Esophagus muscularis mucosa (tissue), 4 donors: ENCODE data around the gene TMEM41B. TPM values are rescaled to one million over a fixed set of nuclear protein-coding genes. Genes with fewer than 3 reads are reported as not detected.
"Not testable (repeated sequence)": the region's sequence is repeated elsewhere in the genome, so short reads cannot be mapped to it uniquely, and the experiment has no call there.

Experiments
- DNase-seq: peaks from one replicate; pipeline ENCODE4 v3.0.0-alpha.2; 2017; ENCODE audit errors: extremely low spot score
- H3K27ac ChIP-seq, 4 donors: fragments of 200-600 bp; sonication (generic); replicated peaks in 1 of 4; 1 replicate in 3 of 4; 2 replicates in 1 of 4; pipeline ENCODE4 v1.5.1; 2016 to 2019; ENCODE audit warnings: mild to moderate bottlenecking in 1 of 4
- H3K27me3 ChIP-seq, 4 donors: fragments of 200-600 bp; sonication (generic); one replicate each; pipeline versions ENCODE4 v1.5.1 to v1.6.0; 2016 to 2019
- H3K36me3 ChIP-seq, 4 donors: fragments of 200-600 bp; sonication (generic); one replicate each; pipeline ENCODE4 v1.5.1; 2016 to 2019
- H3K4me1 ChIP-seq, 4 donors: fragments of 200-600 bp; sonication (generic); one replicate each; pipeline ENCODE4 v1.5.1; 2016 to 2019
- H3K4me3 ChIP-seq, 4 donors: fragments of 200-600 bp; sonication (generic); 1 replicate in 2 of 4; 2 replicates in 2 of 4; pipeline ENCODE4 v1.5.1; 2016 to 2019; ENCODE audit warnings: mild to moderate bottlenecking in 4 of 4, moderate library complexity in 1 of 4
- H3K9me3 ChIP-seq, 4 donors: fragments of 200-600 bp; sonication (generic); 1 replicate in 3 of 4; 2 replicates in 1 of 4; pipeline ENCODE4 v1.5.1; 2016 to 2019
- EP300 ChIP-seq: sonication (generic); formaldehyde crosslinking; IDR thresholded peaks from one replicate; pipeline ENCODE4 v1.6.1; 2017; ENCODE audit warnings: antibody characterized with exemption
- POLR2A ChIP-seq: fragments of 450-650 bp; IDR thresholded peaks from one replicate; pipeline ENCODE4 v1.6.1; 2017; ENCODE audit warnings: antibody characterized with exemption, moderate library complexity, mild to moderate bottlenecking, low read depth
- POLR2AphosphoS5 ChIP-seq, 2 donors: sonication (generic); formaldehyde crosslinking; IDR thresholded peaks; one replicate each; pipeline ENCODE4 v1.6.1; 2017; ENCODE audit warnings: antibody characterized with exemption in 2 of 2
- WGBS: methylation state at CpG from one replicate; pipeline ENCODE4 v1.1.5; 2018; 5-methylcytosine and 5-hydroxymethylcytosine counted together
- intact Hi-C: fragments of 100-400 bp; cut with DNase I; formaldehyde crosslinking; loops from one replicate; pipeline ENCODE4 v1.15.1; 2023
- total RNA-seq, 4 donors: library from RNA; depleted of rRNA; stranded (reverse); fragments of >200 nt; gene quantifications; one replicate each; pipeline versions ENCODE4 v1.1.0 to v1.2.1, GENCODE V29; 2016
- TF ChIP-seq, protein P1 (sequence below), 3 experiments: fragments of 200-600 bp in 2 of 3; fragments of 450-650 bp in 1 of 3; sonication (generic) in 2 of 3; IDR thresholded peaks; one replicate each; pipeline ENCODE4 v1.5.1; 2017 to 2019; ENCODE audit warnings: antibody characterized with exemption in 3 of 3, mild to moderate bottlenecking in 2 of 3, moderate library complexity in 1 of 3

TMEM41B gene
- total RNA-seq, 4 donors from 2014 or later: 13.3 to 21.1 (median 17.4) TPM

DNA sequence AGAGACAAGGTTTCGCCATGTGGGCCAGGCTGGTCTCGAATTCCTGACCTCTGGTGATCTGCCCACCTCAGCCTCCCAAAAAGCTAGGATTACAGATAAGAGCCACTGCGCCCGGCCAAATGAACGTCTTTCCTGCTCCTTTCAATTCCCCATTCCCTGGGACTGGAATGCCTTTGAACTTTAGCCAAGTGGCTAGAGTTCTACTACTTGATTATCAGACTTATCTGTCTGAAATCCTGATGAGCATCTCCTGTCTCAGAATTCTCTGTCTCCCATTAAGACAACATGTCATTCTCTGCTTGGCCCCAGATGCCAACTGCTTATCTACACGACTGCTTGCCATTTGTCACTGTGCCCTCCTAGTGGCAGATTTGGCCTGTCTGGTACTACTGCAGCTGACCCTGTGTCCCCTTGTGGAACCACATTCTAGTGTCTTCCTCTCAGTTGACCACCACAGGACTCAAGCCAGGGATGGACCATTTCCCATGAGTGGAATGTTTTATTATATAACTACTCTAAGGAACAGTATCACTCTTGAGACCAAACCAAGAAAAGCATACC, 37.0 kb upstream of the TMEM41B start:
- Histone ChIP-seq H3K27me3 (peaks cover 0 to 8% (median 0%) of the 10 kb centered on the region in 4 donors), H3K36me3 (no peaks in the 10 kb centered on the region), H3K27ac (no peak overlapping the region), H3K4me1 (no peaks in the 10 kb centered on the region), H3K4me3 (no peak overlapping the region), H3K9me3 (no peaks in the 10 kb centered on the region)
- TF ChIP-seq EP300: no peak
- TF ChIP-seq POLR2AphosphoS5 (IDR thresholded peaks at IDR 0.05): no peak
- TF ChIP-seq, protein P1, sequence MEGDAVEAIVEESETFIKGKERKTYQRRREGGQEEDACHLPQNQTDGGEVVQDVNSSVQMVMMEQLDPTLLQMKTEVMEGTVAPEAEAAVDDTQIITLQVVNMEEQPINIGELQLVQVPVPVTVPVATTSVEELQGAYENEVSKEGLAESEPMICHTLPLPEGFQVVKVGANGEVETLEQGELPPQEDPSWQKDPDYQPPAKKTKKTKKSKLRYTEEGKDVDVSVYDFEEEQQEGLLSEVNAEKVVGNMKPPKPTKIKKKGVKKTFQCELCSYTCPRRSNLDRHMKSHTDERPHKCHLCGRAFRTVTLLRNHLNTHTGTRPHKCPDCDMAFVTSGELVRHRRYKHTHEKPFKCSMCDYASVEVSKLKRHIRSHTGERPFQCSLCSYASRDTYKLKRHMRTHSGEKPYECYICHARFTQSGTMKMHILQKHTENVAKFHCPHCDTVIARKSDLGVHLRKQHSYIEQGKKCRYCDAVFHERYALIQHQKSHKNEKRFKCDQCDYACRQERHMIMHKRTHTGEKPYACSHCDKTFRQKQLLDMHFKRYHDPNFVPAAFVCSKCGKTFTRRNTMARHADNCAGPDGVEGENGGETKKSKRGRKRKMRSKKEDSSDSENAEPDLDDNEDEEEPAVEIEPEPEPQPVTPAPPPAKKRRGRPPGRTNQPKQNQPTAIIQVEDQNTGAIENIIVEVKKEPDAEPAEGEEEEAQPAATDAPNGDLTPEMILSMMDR (IDR thresholded peaks at IDR 0.05): no peak
- no peak for TF ChIP-seq POLR2A
- DNase-seq: no peak
- WGBS: 86% methylated on average over 6 of the region's 6 CpGs
- intact Hi-C loops: no loop called here

DNA sequence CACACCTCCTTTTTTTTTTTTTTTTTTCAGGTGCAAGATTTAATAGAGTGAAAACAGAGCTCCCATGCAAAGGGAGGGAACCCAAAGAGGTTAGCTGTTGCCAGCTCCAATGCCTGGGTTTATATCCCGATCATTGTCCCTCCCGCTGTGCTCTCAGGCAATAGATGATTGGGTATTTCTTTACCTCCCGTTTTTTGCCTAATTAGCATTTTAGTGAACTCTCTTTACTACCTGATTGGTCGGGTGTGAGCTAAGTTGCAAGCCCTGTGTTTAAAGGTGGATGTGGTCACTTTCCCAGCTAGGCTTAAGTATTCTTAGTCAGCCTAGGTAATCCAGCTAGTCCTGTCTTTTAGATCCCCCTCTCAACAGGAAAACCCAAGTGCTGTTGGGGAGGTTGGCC, 33.4 kb upstream of the TMEM41B start:
- DNase-seq, intact Hi-C loops, H3K4me1 ChIP-seq, H3K4me3 ChIP-seq, H3K27me3 ChIP-seq, H3K36me3 ChIP-seq, H3K27ac ChIP-seq, H3K9me3 ChIP-seq: not testable (repeated sequence)
- whole genome bisulfite sequencing: 79% methylated on average over 4 of the region's 4 CpGs

DNA sequence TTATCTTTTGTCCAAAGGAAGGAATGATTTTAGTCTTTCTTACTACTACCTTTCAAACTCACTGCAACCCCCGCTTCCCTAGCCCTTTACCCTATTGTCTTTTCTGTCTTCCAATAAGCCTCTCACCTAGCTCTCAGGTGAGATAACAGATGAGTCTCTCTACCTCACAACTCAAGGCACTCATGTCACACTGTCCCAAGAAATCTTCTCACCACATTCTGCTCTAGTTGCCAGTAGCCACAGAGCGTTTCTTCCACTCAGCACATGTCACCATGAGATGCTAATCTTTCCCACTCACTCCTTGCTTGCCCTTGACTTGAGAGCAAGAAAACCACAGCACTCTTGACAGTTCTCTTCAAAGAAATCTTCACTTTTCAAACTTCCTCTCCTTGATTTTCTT, 32.7 kb upstream of the TMEM41B start:
- intact Hi-C loops: no loop called here
- Histone ChIP-seq H3K36me3 (no peaks in the 10 kb centered on the region), H3K27me3 (peaks cover 0 to 8% (median 0%) of the 10 kb centered on the region in 4 donors), H3K4me3 (no peak overlapping the region), H3K27ac (no peak overlapping the region), H3K9me3 (no peaks in the 10 kb centered on the region), H3K4me1 (no peaks in the 10 kb centered on the region)
- TF ChIP-seq EP300 (no peak), POLR2AphosphoS5 (IDR thresholded peaks at IDR 0.05) (no peak), POLR2A (no peak)
- TF ChIP-seq, protein P1 (IDR thresholded peaks at IDR 0.05): no peak
- 81% methylated on average over 2 of the region's 2 CpGs for WGBS
- no peak for DNase-seq

DNA sequence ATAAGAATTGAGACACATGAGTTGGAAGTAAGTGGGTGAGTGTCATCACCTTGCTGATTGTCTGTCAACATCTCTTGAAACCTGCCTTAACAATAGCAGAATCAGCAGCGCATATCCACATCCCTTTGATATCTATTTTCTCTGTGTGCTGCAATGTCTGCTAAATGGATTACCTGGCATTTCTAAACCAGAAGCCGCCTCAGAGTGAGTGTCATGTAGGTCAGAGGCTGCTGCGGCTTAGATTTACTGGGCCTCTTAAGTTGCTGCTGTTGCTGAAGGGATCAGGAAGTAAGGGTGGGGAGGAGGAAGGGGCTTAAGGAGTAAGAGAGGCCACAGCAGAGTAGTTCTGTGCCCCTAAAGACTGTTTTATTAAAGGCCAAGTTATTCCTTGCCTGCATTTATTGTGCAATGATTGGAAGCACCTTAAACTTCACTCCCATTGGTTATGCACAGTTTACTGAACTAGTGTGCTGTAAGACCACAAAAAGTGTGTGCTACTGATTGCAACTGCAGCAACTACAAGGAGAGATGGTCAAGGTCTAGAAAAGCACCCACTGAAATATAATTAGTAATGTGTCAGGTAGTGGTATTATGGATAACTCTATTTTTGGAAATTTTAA, 29.8 kb upstream of the TMEM41B start:
- H3K27me3 ChIP-seq: no peaks in the 10 kb centered on the region
- WGBS: 62% methylated on average over 3 of the region's 3 CpGs
- H3K27ac ChIP-seq: no peak overlapping the region
- no peaks in the 10 kb centered on the region for H3K9me3 ChIP-seq
- no peak overlapping the region for H3K4me3 ChIP-seq
- no peaks in the 10 kb centered on the region for H3K4me1 ChIP-seq
- no peaks in the 10 kb centered on the region for H3K36me3 ChIP-seq
- intact Hi-C loops: no loop called here
- no peak for TF ChIP-seq POLR2AphosphoS5 (IDR thresholded peaks at IDR 0.05)
- TF ChIP-seq, protein P1 (IDR thresholded peaks at IDR 0.05): no peak
- TF ChIP-seq EP300: no peak
- TF ChIP-seq POLR2A: no peak
- no peak for DNase-seq

DNA sequence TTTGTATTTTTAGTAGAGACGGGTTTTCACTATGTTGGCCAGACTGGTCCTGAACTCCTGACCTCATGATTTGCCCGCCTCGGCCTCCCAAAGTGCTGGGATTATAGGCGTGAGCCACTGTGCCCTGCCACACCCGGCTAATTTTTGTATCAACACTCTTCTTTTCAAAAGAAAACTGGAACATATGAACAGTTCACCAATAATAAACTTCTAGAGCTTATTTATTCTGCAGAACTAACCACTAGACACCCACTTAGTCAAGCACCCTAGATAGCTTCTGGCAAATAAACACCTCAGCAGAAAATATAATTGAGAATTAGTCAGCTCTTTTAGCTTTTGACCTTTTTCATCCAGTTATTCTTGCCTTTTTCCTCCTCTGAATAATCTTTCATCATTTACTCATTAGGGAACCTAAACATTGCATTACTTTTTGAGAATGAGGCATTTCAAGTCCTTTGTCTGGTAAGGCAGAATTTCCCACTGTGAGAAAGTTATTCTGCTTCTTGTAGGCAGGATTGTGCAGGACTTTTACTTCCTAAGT, 27.3 kb upstream of the TMEM41B start:
- Histone ChIP-seq H3K4me1 (no peaks in the 10 kb centered on the region), H3K27ac (no peak overlapping the region), H3K36me3 (no peaks in the 10 kb centered on the region), H3K4me3 (no peak overlapping the region), H3K27me3 (no peaks in the 10 kb centered on the region), H3K9me3 (no peaks in the 10 kb centered on the region)
- TF ChIP-seq, protein P1 (IDR thresholded peaks at IDR 0.05): no peak
- TF ChIP-seq POLR2AphosphoS5 (IDR thresholded peaks at IDR 0.05): no peak
- TF ChIP-seq EP300: no peak
- TF ChIP-seq POLR2A: no peak
- intact Hi-C loops: no loop called here
- 69% methylated on average over 5 of the region's 5 CpGs for WGBS
- DNase-seq: no peak
